GM18499 (cell line): ENCODE data around the gene PRKX.
"Not testable (repeated sequence)": the region's sequence is repeated elsewhere in the genome, so short reads cannot be mapped to it uniquely, and the experiment has no call there.

Experiments used
- ATAC-seq: cut with Tn5 transposase; IDR thresholded peaks from one replicate; pipeline ENCODE4 v1.9.1; 2021; ENCODE audit warnings: moderate number of reproducible peaks; ENCODE audit not compliant: insufficient read depth, unreplicated experiment

The PRKX gene

GRCh38 chrX:3712051-3712869 is 1.2 kb downstream of the PRKX start:
- no peak for ATAC-seq

GRCh38 chrX:3711331-3711917 is 2.0 kb downstream of the PRKX start:
- ATAC-seq: no peak

- ATAC-seq: not testable (repeated sequence)
These were observed 5.7 kb downstream of the PRKX start for GRCh38 chrX:3707673-3708274.

- no peak for ATAC-seq
These were observed 7.0 kb downstream of the PRKX start for GRCh38 chrX:3706481-3706880.

GRCh38 chrX:3703251-3703650 is 10.2 kb downstream of the PRKX start:
- ATAC-seq: not testable (repeated sequence)

GRCh38 chrX:3702095-3702494 is 11.4 kb downstream of the PRKX start:
- ATAC-seq: not testable (repeated sequence)

GRCh38 chrX:3701445-3701928 is 12.0 kb downstream of the PRKX start:
- ATAC-seq: not testable (repeated sequence)

GRCh38 chrX:3699821-3700381 is 13.5 kb downstream of the PRKX start:
- ATAC-seq: no peak

GRCh38 chrX:3697701-3698279 is 15.7 kb downstream of the PRKX start:
- ATAC-seq: no peak

- no peak for ATAC-seq
These were observed 16.2 kb downstream of the PRKX start for GRCh38 chrX:3697220-3697684.

- ATAC-seq: no peak
These were observed 17.9 kb downstream of the PRKX start for GRCh38 chrX:3695536-3695935.

GRCh38 chrX:3690140-3690539 is 23.3 kb downstream of the PRKX start:
- ATAC-seq: no peak

- not testable (repeated sequence) for ATAC-seq
These were observed 30.2 kb downstream of the PRKX start for GRCh38 chrX:3683236-3683635.

- ATAC-seq: no peak
These were observed 33.0 kb downstream of the PRKX start for GRCh38 chrX:3680459-3680858.

- no peak for ATAC-seq
These were observed 33.8 kb downstream of the PRKX start for GRCh38 chrX:3679669-3680068.

- ATAC-seq: no peak
These were observed 35.1 kb downstream of the PRKX start for GRCh38 chrX:3678328-3678727.

- no peak for ATAC-seq
These were observed 38.6 kb downstream of the PRKX start for GRCh38 chrX:3674881-3675280.

- ATAC-seq: no peak
These were observed 43.5 kb downstream of the PRKX start for GRCh38 chrX:3669841-3670475.

- no peak for ATAC-seq
These were observed 46.5 kb downstream of the PRKX start for GRCh38 chrX:3666975-3667374.

GRCh38 chrX:3664921-3665320 is 48.5 kb downstream of the PRKX start:
- no peak for ATAC-seq
